ENCODE measurements around the gene ADAMTSL1.

GRCh38 chr9:18608371-18608770 is 134.4 kb downstream of the ADAMTSL1 start:
- TF ChIP-seq CTCF (IDR thresholded peaks at IDR 0.05) (no peak), POLR2AphosphoS5 (IDR thresholded peaks at IDR 0.05) (no peak)
